Activated B cell treated with CpG ODN at 0.5 μM for 24 hours (primary cell): Measurements from ENCODE around the gene IGLON5. TPM values are rescaled to one million over a fixed set of nuclear protein-coding genes. Genes with fewer than 3 reads are reported as not detected.

Experiments used
- ATAC-seq: fragments of 200-7000 bp; cut with Tn5 transposase; one replicate; pipeline ENCODE4 v1.10.0; 2021; ENCODE audit warnings: low read depth, mild to moderate bottlenecking, moderate library complexity
- CTCF ChIA-PET: fragments of 350-600 bp; sonication (Branson Sonifier 250); formaldehyde crosslinking; loops from one replicate; lab custom pipeline; 2021; ENCODE audit warnings: antibody characterized with exemption; lab: Charles Lee
- POLR2A ChIA-PET: fragments of 350-600 bp; sonication (Branson Sonifier 250); formaldehyde crosslinking; loops from one replicate; lab custom pipeline; 2021; ENCODE audit warnings: antibody characterized with exemption; lab: Charles Lee
- DNase-seq: peaks from one replicate; pipeline ENCODE4 v3.0.0; 2022
- H3K27ac Mint-ChIP-seq: one replicate; pipeline ENCODE4 v1.8.0; 2020; ENCODE audit warnings: mixed read lengths
- H3K27me3 Mint-ChIP-seq: one replicate; pipeline ENCODE4 v1.8.0; 2021; ENCODE audit warnings: mixed read lengths
- H3K36me3 Mint-ChIP-seq: one replicate; pipeline ENCODE4 v1.8.0; 2021; ENCODE audit warnings: low read depth, mixed read lengths
- H3K4me1 Mint-ChIP-seq: one replicate; pipeline ENCODE4 v1.8.0; 2021; ENCODE audit warnings: mixed read lengths
- H3K4me3 Mint-ChIP-seq: one replicate; pipeline ENCODE4 v1.8.0; 2020; ENCODE audit warnings: mild to moderate bottlenecking, mixed read lengths
- H3K9me3 Mint-ChIP-seq: one replicate; pipeline ENCODE4 v1.8.0; 2020; ENCODE audit warnings: mixed read lengths
- CTCF ChIP-seq: fragments of 200-600 bp; IDR thresholded peaks from one replicate; pipeline ENCODE4 v1.8.0; 2022; ENCODE audit warnings: antibody characterized with exemption, mild to moderate bottlenecking
- intact Hi-C: fragments of 100-400 bp; cut with micrococcal nuclease; formaldehyde crosslinking; loops from one replicate; pipeline ENCODE4 v1.15.1; 2024
- total RNA-seq: library from RNA; stranded (reverse); gene quantifications from 2 replicates; pipeline ENCODE4 v1.2.3, GENCODE V29; 2022

IGLON5 gene
- not detected in 2 replicates for total RNA-seq

- intact Hi-C loops = no loop called here
- no peak within 1 kb of the TSS for H3K27ac Mint-ChIP-seq
- H3K27me3 Mint-ChIP-seq = peaks cover 46% of the 10 kb centered on the region
- no peak for ATAC-seq
- peaks cover 16% of the 10 kb centered on the region for H3K9me3 Mint-ChIP-seq
- no peak for DNase-seq
- H3K36me3 Mint-ChIP-seq = peaks cover 5% of the 10 kb centered on the region
- H3K4me3 Mint-ChIP-seq = no peak within 1 kb of the TSS
- no peak for TF ChIP-seq CTCF
- ChIA-PET CTCF (no interaction called here), POLR2A (no interaction called here)
- peaks cover 5% of the 10 kb centered on the region for H3K4me1 Mint-ChIP-seq
Observed at GRCh38 chr19:51311351-51312257, at the start of gene IGLON5. Gene IGLON5 (plus strand): TSS chr19:51311644. CDS start chr19:51311848, 204 bp downstream.

- Mint-ChIP-seq H3K9me3 (no peaks in the 10 kb centered on the region), H3K27ac (no peak overlapping the region), H3K27me3 (peaks cover 25% of the 10 kb centered on the region), H3K4me3 (no peak overlapping the region), H3K36me3 (no peaks in the 10 kb centered on the region), H3K4me1 (no peaks in the 10 kb centered on the region)
- intact Hi-C loops = no loop called here
- CTCF ChIA-PET = no interaction called here
- TF ChIP-seq CTCF = no peak
- no peak for ATAC-seq
- POLR2A ChIA-PET = no interaction called here
- DNase-seq = no peak
Observed at GRCh38 chr19:51263808-51264207, 47.6 kb upstream of the IGLON5 start.

- H3K27ac Mint-ChIP-seq = no peak overlapping the region
- ChIA-PET CTCF (no interaction called here), POLR2A (no interaction called here)
- TF ChIP-seq CTCF = no peak
- peaks cover under 1% of the 10 kb centered on the region for H3K9me3 Mint-ChIP-seq
- no peak for DNase-seq
- no peak for ATAC-seq
- peaks cover 2% of the 10 kb centered on the region for H3K4me1 Mint-ChIP-seq
- H3K36me3 Mint-ChIP-seq = no peaks in the 10 kb centered on the region
- H3K27me3 Mint-ChIP-seq = peaks cover 2% of the 10 kb centered on the region
- intact Hi-C loops = no loop called here
- no peak overlapping the region for H3K4me3 Mint-ChIP-seq
Observed at GRCh38 chr19:51271067-51271466, 40.4 kb upstream of the IGLON5 start.

GRCh38 chr19:51272183-51272810, 39.1 kb upstream of the IGLON5 start:
- ChIA-PET CTCF (no interaction called here), POLR2A (no interaction called here)
- no peak for ATAC-seq
- no peak overlapping the region for H3K27ac Mint-ChIP-seq
- no peak overlapping the region for H3K4me3 Mint-ChIP-seq
- no peak for TF ChIP-seq CTCF
- no peaks in the 10 kb centered on the region for H3K36me3 Mint-ChIP-seq
- H3K9me3 Mint-ChIP-seq = peaks cover 3% of the 10 kb centered on the region
- no peak for DNase-seq
- intact Hi-C loops = no loop called here
- peaks cover 2% of the 10 kb centered on the region for H3K4me1 Mint-ChIP-seq
- peaks cover 6% of the 10 kb centered on the region for H3K27me3 Mint-ChIP-seq

- DNase-seq (no peak), ATAC-seq (no peak)
- no peak for TF ChIP-seq CTCF
- no peaks in the 10 kb centered on the region for H3K36me3 Mint-ChIP-seq
- peaks cover 2% of the 10 kb centered on the region for H3K4me1 Mint-ChIP-seq
- no peak overlapping the region for H3K4me3 Mint-ChIP-seq
- intact Hi-C loops = no loop called here
- peaks cover 3% of the 10 kb centered on the region for H3K9me3 Mint-ChIP-seq
- ChIA-PET CTCF (no interaction called here), POLR2A (no interaction called here)
- H3K27ac Mint-ChIP-seq = no peak overlapping the region
- peaks cover 21% of the 10 kb centered on the region for H3K27me3 Mint-ChIP-seq
Observed at GRCh38 chr19:51274049-51274770, 37.2 kb upstream of the IGLON5 start.
